Prostate gland (tissue), 2 donors: ENCODE measurements around the gene NCAM1.

Experiments used
- CTCF ChIP-seq, 4 experiments: fragments of 200-600 bp in 2 of 4; fragments of 450-650 bp in 2 of 4; sonication (generic) in 2 of 4; IDR thresholded peaks; 1 replicate in 3 of 4; 2 replicates in 1 of 4; pipeline ENCODE4 v1.5.1; 2016 to 2019; ENCODE audit warnings: antibody characterized with exemption in 4 of 4, mild to moderate bottlenecking in 2 of 4, moderate library complexity in 2 of 4
- POLR2A ChIP-seq: fragments of 450-650 bp; IDR thresholded peaks from one replicate; pipeline ENCODE4 v1.6.1; 2016; ENCODE audit warnings: antibody characterized with exemption, mild to moderate bottlenecking
- POLR2AphosphoS5 ChIP-seq: sonication (generic); formaldehyde crosslinking; IDR thresholded peaks from one replicate; pipeline ENCODE4 v1.6.1; 2017; ENCODE audit warnings: antibody characterized with exemption

- TF ChIP-seq POLR2A, result no peak
- TF ChIP-seq CTCF (IDR thresholded peaks at IDR 0.05), result no peak
- TF ChIP-seq POLR2AphosphoS5, result no peak
Measured at GRCh38 chr11:113179181-113179704, 218.0 kb downstream of the NCAM1 start.
